HG02763 (cell line): ENCODE data around the gene TBCK.
A peak's percentile ranks its signal among the peaks of the same experiment; 100 is the strongest.

ENCODE experiments used
- ATAC-seq: cut with Tn5 transposase; IDR thresholded peaks from one replicate; pipeline ENCODE4 v1.9.1; 2021; ENCODE audit warnings: mild to moderate bottlenecking, moderate library complexity; ENCODE audit not compliant: unreplicated experiment

The TBCK gene

GRCh38 chr4:106315968-106316772 lies at the start of gene TBCK, which contains the start of gene AIMP1:
Gene TBCK, minus strand, starts transcription at chr4:106316209. Its CDS starts 7,249 bp downstream, at chr4:106308960.
Gene AIMP1, plus strand, starts transcription at chr4:106316550. Its CDS starts 8,460 bp downstream, at chr4:106325010.
- peak; percentile 90 for ATAC-seq

DNA sequence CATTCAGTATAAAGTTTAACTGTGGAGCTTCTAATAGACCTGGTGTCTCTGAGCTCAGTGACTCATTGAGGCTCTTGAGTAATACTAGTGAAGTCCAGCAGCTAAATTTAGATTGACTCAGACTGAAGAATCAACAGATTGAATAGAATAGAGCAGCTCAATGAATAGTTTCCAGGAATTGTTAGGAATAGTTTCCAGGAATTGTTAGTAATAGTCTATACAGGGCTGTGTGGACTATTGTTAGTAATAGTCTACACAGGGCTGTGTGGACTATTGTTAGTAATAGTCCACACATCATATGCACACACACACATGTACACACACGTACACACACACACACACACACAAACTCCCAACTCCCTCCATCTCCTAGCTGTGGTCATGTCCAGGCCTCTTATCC lies 49.6 kb upstream of the TBCK start:
- ATAC-seq = no peak

DNA sequence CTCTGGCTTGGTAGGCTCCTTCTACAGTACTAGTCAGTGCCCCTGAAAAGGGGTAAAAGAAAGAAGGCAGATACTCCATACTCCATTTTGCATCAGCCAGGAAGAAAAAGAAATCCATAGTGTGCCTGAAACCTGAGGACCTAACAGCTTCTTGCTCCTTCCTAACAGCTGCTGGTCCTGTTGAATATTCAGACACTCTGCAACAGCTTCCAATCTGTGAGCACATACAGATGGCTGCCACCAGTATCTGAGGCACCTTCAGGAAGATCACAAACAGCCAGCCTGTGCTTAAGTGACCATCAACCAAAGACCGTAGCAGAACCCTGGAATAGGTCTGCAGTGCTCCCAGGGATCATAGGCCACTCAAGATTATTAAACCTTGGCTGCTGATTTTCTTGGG lies 48.3 kb upstream of the TBCK start:
- ATAC-seq = no peak

- ATAC-seq = no peak
These were observed 46.2 kb upstream of the TBCK start for GRCh38 chr4:106362086-106362825.

GRCh38 chr4:106358899-106359298 lies 42.9 kb upstream of the TBCK start:
- ATAC-seq = no peak

DNA sequence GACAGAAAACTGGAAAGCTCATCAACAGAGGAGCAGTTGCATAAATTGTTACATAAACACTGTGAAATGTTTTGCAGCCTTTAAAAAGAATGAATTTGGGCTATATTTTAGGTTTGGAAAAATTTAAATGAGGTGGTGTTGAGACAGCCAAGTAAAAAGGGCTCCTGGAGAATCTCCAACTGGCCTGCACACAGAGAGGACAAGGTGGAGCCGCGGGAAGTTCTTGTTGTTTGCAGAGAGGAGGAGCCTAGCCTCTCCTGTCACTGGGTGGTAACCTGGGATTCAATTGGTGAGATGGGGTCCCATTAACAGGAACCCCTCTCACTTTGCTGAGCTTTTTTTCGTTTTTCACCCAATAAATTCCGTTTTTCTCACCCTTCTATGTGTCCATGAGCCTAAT lies 39.2 kb upstream of the TBCK start:
- no peak for ATAC-seq

GRCh38 chr4:106353786-106354185 lies 37.8 kb upstream of the TBCK start:
- no peak for ATAC-seq

DNA sequence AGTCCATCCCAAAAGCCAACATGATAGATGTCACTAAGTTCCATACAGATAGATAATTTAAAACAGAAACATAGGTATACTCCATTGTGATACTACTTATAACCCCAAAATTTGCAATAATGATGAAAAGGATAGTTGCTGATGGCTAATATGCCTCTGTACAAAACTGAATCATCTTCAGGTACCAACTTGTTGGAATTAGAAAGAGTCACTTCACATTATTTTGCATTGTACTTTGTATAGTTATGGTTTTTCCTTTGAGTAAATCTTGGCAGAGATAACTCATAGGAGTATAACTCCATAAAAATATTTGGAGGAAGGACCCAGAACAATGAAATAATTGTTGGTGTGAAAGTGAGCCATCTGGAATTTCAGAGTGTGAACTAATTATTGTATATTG lies 35.0 kb upstream of the TBCK start:
- ATAC-seq = no peak

- no peak for ATAC-seq
These were observed 31.2 kb upstream of the TBCK start for GRCh38 chr4:106347167-106347566.

GRCh38 chr4:106344647-106344970 lies 28.6 kb upstream of the TBCK start:
- no peak for ATAC-seq

DNA sequence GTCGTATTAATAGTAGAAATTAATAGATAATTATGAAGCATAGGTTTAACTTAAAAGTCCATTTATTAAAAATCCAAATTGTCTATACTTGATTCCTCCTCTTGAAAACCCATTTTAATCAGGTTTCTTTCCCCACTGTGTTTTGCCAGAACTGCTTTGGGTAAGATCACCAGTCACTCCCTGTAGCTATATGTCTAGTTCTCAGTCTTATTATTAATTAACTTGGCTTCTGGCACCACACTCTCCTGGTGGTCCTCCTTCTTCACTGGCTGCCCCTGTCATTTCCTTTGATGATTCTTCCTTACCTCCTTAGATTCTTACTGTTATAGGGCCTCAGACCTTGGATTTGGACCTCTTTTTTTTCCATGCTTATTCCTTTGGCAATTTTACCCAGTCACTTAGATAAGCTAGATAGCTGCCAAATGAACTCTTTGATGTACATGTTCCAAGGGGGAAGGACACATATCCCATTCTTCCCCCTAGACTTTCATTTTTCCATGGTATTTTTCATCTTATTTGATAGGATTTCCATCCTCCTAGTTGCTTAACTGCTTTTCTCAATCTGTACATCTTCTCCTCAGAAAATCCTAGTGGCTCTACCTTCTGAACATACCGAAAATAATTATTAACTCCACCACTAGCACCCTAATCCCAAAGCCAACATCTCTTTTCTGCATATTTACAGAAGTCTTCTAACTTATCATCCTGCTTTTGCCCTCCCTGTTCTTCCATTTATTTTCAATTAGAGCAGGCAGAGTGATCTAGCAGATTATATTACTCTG lies 28.0 kb upstream of the TBCK start:
- no peak for ATAC-seq

DNA sequence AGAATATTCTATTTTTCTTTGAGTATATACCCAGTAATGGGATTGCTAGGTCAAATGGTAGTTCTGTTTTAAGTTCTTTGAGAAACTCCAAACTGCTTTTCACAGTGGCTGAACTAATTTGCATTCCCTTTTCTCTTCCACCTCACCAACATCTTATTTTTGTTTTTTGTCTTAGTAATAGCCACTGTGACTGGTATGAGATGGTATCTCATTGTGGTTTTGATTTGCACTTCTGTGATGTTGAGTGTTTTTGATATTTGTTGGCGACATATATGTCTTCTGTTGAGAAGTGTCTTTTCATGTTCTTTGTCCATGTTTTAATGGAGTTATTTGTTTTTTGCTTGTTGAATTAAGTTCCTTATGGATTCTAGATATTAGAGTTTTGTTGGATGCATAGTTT lies 24.8 kb upstream of the TBCK start:
- ATAC-seq = no peak

DNA sequence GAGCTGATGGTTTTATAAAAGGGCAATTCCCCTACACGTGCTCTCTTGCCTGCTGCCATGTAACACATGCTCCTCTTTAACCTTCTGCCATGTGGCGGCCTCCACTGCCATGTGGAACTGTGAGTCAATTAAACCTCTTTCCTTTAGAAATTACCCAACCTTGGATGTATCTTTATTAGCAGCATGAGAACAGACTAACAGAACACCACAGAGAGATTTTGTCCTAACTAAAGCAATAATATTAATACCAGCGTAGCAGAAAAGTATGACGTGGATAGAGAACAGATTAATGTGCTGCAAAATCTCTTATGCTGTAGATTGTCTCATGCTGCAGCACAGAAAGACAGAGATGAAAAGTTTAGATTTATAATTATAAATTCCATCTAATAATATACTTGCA lies 23.4 kb upstream of the TBCK start:
- ATAC-seq = no peak

DNA sequence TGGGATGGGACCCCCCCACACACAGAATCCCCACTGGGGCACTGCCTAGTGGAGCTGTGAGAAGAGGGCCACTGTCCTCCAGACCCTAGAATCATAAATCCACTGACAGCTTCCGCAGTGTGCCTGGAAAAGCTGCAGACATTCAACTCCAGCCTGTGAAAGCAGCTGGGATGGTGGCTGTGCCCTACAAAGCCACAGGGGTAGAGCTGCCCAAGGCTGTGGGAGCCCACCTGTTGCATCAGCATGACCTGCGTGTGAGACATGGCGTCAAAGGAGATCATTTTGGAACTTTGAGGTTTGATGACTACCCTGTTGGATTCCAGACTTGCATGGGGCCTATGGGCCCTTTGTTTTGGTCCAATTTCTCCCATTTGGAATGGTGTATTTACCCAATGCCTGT lies 22.7 kb upstream of the TBCK start:
- ATAC-seq = no peak

DNA sequence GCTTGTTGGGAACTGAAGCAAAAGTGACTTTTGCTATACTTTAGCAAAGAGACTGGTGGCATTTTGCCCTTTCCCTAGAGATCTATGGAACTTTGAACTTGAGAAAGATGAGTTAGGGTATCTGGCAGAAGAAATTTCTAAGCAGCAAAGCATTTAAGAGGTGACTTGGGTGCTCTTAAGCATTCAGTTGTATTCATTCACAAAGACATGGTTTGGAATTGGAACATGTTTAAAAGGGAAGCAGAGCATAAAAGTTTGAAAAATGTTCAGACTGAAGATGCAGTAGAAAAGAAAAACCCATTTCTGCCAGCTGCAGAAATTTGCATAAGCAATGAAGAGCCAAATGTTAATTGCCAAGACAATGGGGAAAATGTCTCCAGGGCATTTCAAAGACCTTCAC lies 21.9 kb upstream of the TBCK start:
- no peak for ATAC-seq

DNA sequence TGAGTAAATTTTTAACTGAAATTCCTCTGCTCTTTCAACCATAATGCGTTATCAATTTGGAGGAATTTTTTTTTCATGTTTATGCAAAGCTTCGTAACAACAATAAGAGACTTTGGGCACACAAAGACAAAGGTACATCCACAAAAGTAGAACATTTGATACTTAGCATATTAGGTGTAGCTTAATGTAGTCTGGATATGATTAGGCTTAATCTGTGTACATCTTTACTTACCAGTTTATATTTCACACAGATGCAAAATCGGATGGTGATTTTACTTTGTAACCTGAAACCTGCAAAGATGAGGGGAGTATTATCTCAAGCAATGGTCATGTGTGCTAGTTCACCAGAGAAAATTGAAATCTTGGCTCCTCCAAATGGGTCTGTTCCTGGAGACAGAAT lies 20.6 kb upstream of the TBCK start:
- no peak for ATAC-seq

GRCh38 chr4:106334741-106335470 lies 18.9 kb upstream of the TBCK start:
- no peak for ATAC-seq

DNA sequence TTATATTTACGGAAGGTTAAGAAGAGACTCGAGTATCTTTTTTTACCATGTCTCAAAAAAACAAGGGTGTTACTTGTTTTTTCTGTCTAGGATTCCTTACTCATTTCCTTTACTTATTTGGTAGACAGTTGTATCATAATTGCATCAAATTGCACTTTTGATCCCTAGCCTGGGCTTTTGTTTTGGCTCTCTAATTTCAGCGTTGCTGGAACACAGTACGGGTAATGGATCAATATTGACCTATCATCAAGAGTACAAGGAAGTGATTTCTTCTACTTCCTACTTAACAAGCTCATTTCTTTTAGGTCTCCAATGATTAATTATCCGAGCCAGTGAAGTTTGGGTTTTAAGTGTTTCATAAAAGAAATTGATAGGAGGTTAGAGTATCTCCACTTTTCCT lies 17.2 kb upstream of the TBCK start:
- ATAC-seq = no peak

GRCh38 chr4:106329041-106329618 lies 13.1 kb upstream of the TBCK start:
- peak; percentile 76 for ATAC-seq

GRCh38 chr4:106325800-106326199 lies 9.8 kb upstream of the TBCK start:
- ATAC-seq = no peak

- ATAC-seq = no peak
These were observed 7.1 kb upstream of the TBCK start for GRCh38 chr4:106323119-106323518.
